H9 (cell line): ENCODE results near the gene IGF2R. TPM values are rescaled to one million over a fixed set of nuclear protein-coding genes. Genes with fewer than 3 reads are reported as not detected.

Source experiments
- DNase-seq: peaks from one replicate; pipeline ENCODE4 v3.0.0-alpha.2; 2017
- H2AFZ ChIP-seq: one replicate; pipeline ENCODE4 v1.6.1; 2013; ENCODE audit warnings: mild to moderate bottlenecking, low read length, control low read depth, moderate library complexity
- H2AK5ac ChIP-seq: 2 replicates; pipeline ENCODE4 v1.6.1; 2013; ENCODE audit warnings: low read length, control low read depth, mixed read lengths; ENCODE audit not compliant: insufficient read length
- H2BK120ac ChIP-seq: one replicate; pipeline ENCODE4 v1.6.1; 2013; ENCODE audit warnings: low read depth, mild to moderate bottlenecking, low read length, control low read depth, inconsistent platforms; ENCODE audit not compliant: poor library complexity, severe bottlenecking
- H2BK12ac ChIP-seq: 2 replicates; pipeline ENCODE4 v1.6.1; 2013; ENCODE audit warnings: low read length, control low read depth, mixed read lengths, low read depth; ENCODE audit not compliant: insufficient read length
- H2BK15ac ChIP-seq: 2 replicates; pipeline ENCODE4 v1.6.1; 2013; ENCODE audit warnings: low read depth, low read length, control low read depth
- H2BK20ac ChIP-seq: one replicate; pipeline ENCODE4 v1.6.1; 2013; ENCODE audit warnings: low read depth, mild to moderate bottlenecking, low read length, control low read depth, inconsistent platforms; ENCODE audit not compliant: poor library complexity, severe bottlenecking
- H2BK5ac ChIP-seq: 2 replicates; pipeline ENCODE4 v1.6.1; 2013; ENCODE audit warnings: low read length, control low read depth, mixed read lengths; ENCODE audit not compliant: insufficient read length
- H3K14ac ChIP-seq: 2 replicates; pipeline ENCODE4 v1.6.1; 2013; ENCODE audit warnings: low read length, control low read depth; ENCODE audit not compliant: insufficient read depth
- H3K18ac ChIP-seq: 2 replicates; pipeline ENCODE4 v1.6.1; 2013; ENCODE audit warnings: low read depth, mild to moderate bottlenecking, mixed read lengths, low read length, control low read depth; ENCODE audit not compliant: insufficient read length
- H3K23ac ChIP-seq: 2 replicates; pipeline ENCODE4 v1.6.1; 2013; ENCODE audit warnings: low read length, control low read depth, mixed read lengths, low read depth; ENCODE audit not compliant: insufficient read length
- H3K23me2 ChIP-seq: 2 replicates; pipeline ENCODE4 v1.6.1; 2013; ENCODE audit warnings: low read depth, mild to moderate bottlenecking, mixed read lengths, low read length, control low read depth; ENCODE audit not compliant: insufficient read length, poor library complexity, severe bottlenecking
- H3K27ac ChIP-seq: 2 replicates; pipeline ENCODE4 v1.5.1; 2013; ENCODE audit warnings: low read length, control low read depth, mixed read lengths, low read depth; ENCODE audit not compliant: insufficient read length
- H3K27me3 ChIP-seq: 2 replicates; pipeline ENCODE4 v1.6.1; 2013; ENCODE audit warnings: low read length, control low read depth, inconsistent platforms; ENCODE audit not compliant: insufficient read depth
- H3K4ac ChIP-seq: 2 replicates; pipeline ENCODE4 v1.6.1; 2013; ENCODE audit warnings: low read depth, mild to moderate bottlenecking, control low read depth, inconsistent platforms, low read length, moderate library complexity
- H3K4me1 ChIP-seq: 2 replicates; pipeline ENCODE4 v1.6.1; 2013; ENCODE audit warnings: low read length, control low read depth, inconsistent platforms; ENCODE audit not compliant: insufficient read depth
- H3K4me2 ChIP-seq: 2 replicates; pipeline ENCODE4 v1.6.1; 2013; ENCODE audit warnings: low read length, control low read depth, mixed read lengths; ENCODE audit not compliant: insufficient read length, insufficient read depth
- H3K56ac ChIP-seq: 2 replicates; pipeline ENCODE4 v1.6.1; 2013; ENCODE audit warnings: low read depth, mild to moderate bottlenecking, mixed read lengths, low read length, control low read depth; ENCODE audit not compliant: insufficient read length
- H3K79me1 ChIP-seq: 2 replicates; pipeline ENCODE4 v1.6.1; 2013; ENCODE audit warnings: low read depth, mild to moderate bottlenecking, moderate library complexity, low read length, control low read depth, inconsistent platforms; ENCODE audit not compliant: insufficient read depth, poor library complexity, severe bottlenecking
- H3K79me2 ChIP-seq: 2 replicates; pipeline ENCODE4 v1.6.1; 2013; ENCODE audit warnings: low read length, control low read depth, inconsistent platforms; ENCODE audit not compliant: insufficient read depth
- H3K9ac ChIP-seq: 2 replicates; pipeline ENCODE4 v1.6.1; 2013; ENCODE audit warnings: low read length, control low read depth, mixed read lengths; ENCODE audit not compliant: insufficient read length; ENCODE audit errors: extremely low read depth
- H3K9me3 ChIP-seq: one replicate; pipeline ENCODE4 v1.6.1; 2013; ENCODE audit warnings: low read depth, low read length, inconsistent platforms; ENCODE audit not compliant: control insufficient read depth
- H3T11ph ChIP-seq: one replicate; pipeline ENCODE4 v1.6.1; 2013; ENCODE audit warnings: mild to moderate bottlenecking, low read length, control low read depth, inconsistent platforms
- H4K20me1 ChIP-seq: one replicate; pipeline ENCODE4 v1.6.1; 2013; ENCODE audit not compliant: control insufficient read depth, insufficient read length, insufficient read depth
- H4K5ac ChIP-seq: 2 replicates; pipeline ENCODE4 v1.6.1; 2013; ENCODE audit warnings: low read depth, mild to moderate bottlenecking, mixed read lengths, low read length, control low read depth; ENCODE audit not compliant: insufficient read length
- H4K8ac ChIP-seq: replicated peaks from 2 replicates; pipeline ENCODE4 v1.6.1; 2013; ENCODE audit warnings: low read length, control low read depth, mixed read lengths, low read depth; ENCODE audit not compliant: insufficient read length
- H4K91ac ChIP-seq: 2 replicates; pipeline ENCODE4 v1.6.1; 2013; ENCODE audit warnings: low read depth, mild to moderate bottlenecking, moderate library complexity, mixed read lengths, low read length, control low read depth; ENCODE audit not compliant: insufficient read length
- H3K27ac Mint-ChIP-seq, 3 experiments: 2 replicates in 2 of 3; 3 replicates in 1 of 3; pipeline ENCODE4 v1.8.0; 2020 to 2021; ENCODE audit warnings: mixed read lengths in 3 of 3, mild to moderate bottlenecking in 1 of 3, moderate library complexity in 1 of 3
- H3K27me3 Mint-ChIP-seq: 2 replicates; pipeline ENCODE4 v1.8.0; 2021; ENCODE audit warnings: low read depth, mild to moderate bottlenecking, moderate library complexity, mixed read lengths
- H3K36me3 Mint-ChIP-seq, 3 experiments: 2 replicates in 2 of 3; 3 replicates in 1 of 3; pipeline ENCODE4 v1.8.0; 2020 to 2021; ENCODE audit warnings: low read depth in 3 of 3, mixed read lengths in 3 of 3; ENCODE audit not compliant: insufficient read depth in 1 of 3
- H3K4me1 Mint-ChIP-seq, 2 experiments: 2 replicates each; pipeline ENCODE4 v1.8.0; 2020; ENCODE audit warnings: mixed read lengths in 2 of 2
- H3K4me3 Mint-ChIP-seq, 2 experiments: 2 replicates in 1 of 2; 3 replicates in 1 of 2; pipeline ENCODE4 v1.8.0; 2020 to 2021; ENCODE audit warnings: mild to moderate bottlenecking in 2 of 2, mixed read lengths in 2 of 2, moderate library complexity in 1 of 2
- H3K9me3 Mint-ChIP-seq, 2 experiments: 2 replicates in 1 of 2; 3 replicates in 1 of 2; pipeline ENCODE4 v1.8.0; 2020; ENCODE audit warnings: mild to moderate bottlenecking in 2 of 2, mixed read lengths in 2 of 2, moderate library complexity in 1 of 2
- WGBS: extraction: QIAGEN DNeasy Blood & Tissue Kit; methylation state at CpG from one replicate; pipeline ENCODE4 v1.1.7; 2013; ENCODE audit warnings: missing lambda C conversion rate, low lambda C conversion rate, mixed read lengths; ENCODE audit not compliant: insufficient read length; ENCODE audit errors: extremely low coverage; 5-methylcytosine and 5-hydroxymethylcytosine counted together
- total RNA-seq: library from RNA; stranded (reverse); gene quantifications from 2 replicates; pipeline ENCODE4 v1.2.1, GENCODE V29; 2021
- TF ChIP-seq, protein P1 (sequence below): fragments of 200-600 bp; sonication (generic); conservative IDR thresholded peaks from 3 replicates; pipeline ENCODE4 v1.8.0; 2021; ENCODE audit warnings: antibody characterized with exemption, mild to moderate bottlenecking

Gene IGF2R
- total RNA-seq, 1 experiment from 2014 or later = 66.7 TPM

DNA sequence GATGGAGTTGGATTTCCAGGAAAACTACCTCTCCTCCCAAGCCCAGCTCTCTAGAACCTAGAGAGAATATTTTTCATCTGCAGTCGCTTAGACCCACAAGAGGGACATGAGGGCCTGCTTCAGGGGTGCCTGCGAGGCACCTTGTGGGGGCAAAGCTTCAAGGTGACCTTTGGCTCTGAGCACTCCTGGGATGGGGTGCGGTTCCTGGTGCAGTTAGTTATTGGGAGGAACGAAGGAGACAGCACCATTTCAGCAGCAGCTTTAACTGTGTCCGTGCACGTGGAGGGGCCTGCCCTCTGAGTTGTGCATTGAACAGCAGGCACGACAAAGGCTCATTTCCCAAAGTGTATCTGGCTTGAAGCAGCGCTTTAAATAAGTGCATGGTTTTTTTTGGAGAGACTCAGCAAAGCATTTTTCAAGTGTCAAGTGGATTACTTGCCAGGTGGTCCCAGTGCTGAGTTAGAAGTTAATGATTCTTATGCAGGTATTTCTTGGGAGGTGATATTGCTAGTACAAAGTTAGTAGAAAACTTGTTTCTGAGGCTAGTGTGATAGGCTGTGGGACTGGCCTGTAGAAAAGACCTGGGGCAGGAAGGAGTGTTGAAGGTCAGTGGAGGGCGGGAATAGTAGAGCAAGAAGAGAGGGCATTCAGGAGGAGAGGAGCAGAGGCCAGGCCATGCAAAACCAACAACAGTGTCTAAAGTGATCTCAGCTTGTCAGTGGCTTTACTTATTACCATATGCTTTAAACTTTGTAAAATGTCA, 3.8 kb downstream of the IGF2R start:
- TF ChIP-seq, protein P1, sequence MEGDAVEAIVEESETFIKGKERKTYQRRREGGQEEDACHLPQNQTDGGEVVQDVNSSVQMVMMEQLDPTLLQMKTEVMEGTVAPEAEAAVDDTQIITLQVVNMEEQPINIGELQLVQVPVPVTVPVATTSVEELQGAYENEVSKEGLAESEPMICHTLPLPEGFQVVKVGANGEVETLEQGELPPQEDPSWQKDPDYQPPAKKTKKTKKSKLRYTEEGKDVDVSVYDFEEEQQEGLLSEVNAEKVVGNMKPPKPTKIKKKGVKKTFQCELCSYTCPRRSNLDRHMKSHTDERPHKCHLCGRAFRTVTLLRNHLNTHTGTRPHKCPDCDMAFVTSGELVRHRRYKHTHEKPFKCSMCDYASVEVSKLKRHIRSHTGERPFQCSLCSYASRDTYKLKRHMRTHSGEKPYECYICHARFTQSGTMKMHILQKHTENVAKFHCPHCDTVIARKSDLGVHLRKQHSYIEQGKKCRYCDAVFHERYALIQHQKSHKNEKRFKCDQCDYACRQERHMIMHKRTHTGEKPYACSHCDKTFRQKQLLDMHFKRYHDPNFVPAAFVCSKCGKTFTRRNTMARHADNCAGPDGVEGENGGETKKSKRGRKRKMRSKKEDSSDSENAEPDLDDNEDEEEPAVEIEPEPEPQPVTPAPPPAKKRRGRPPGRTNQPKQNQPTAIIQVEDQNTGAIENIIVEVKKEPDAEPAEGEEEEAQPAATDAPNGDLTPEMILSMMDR = no peak
- Histone ChIP-seq H4K91ac (no peak overlapping the region), H3K56ac (no peak overlapping the region), H2BK20ac (no peak overlapping the region), H3K79me1 (no peaks in the 10 kb centered on the region), H2BK15ac (no peak overlapping the region), H3K9me3 (no peaks in the 10 kb centered on the region), H3K23me2 (peaks cover 3% of the 10 kb centered on the region), H4K8ac (no peak overlapping the region), H4K20me1 (no peaks in the 10 kb centered on the region), H3K23ac (no peak overlapping the region), H3K79me2 (peaks cover 45% of the 10 kb centered on the region; the same call in 1 of the 2 replicates), H2BK5ac (no peak overlapping the region), H2AK5ac (no peak overlapping the region), H3K27me3 (no peaks in the 10 kb centered on the region), H3K4ac (no peak overlapping the region), H2BK120ac (no peak overlapping the region), H3K18ac (no peak overlapping the region), H4K5ac (no peak overlapping the region), H3K4me1 (peaks cover 9% of the 10 kb centered on the region; the same call in 1 of the 2 replicates), H3T11ph (no peak overlapping the region), H3K14ac (no peak overlapping the region), H2BK12ac (no peak overlapping the region), H3K4me2 (no peak overlapping the region), H3K27ac (no peak overlapping the region), H3K9ac (no peak overlapping the region), H2AFZ (no peak overlapping the region)
- Mint-ChIP-seq H3K27ac (peak overlapping the region; percentile 21 to 82 (median 39); a peak in 5 of 7 replicates), H3K36me3 (no peaks in the 10 kb centered on the region; a peak in 2 of 7 replicates), H3K9me3 (no peaks in the 10 kb centered on the region), H3K27me3 (peaks cover 2% of the 10 kb centered on the region; the same call in 1 of the 2 replicates), H3K4me1 (peaks cover 60 to 67% of the 10 kb centered on the region in 2 experiments), H3K4me3 (peak overlapping the region in 1 of 2 experiments; percentile 10; a peak in 2 of 5 replicates)
- no peak for DNase-seq
- no CpG with 5 or more reads among the region's 9 CpGs for WGBS
